ENCODE results near the gene ASXL3.

DNA sequence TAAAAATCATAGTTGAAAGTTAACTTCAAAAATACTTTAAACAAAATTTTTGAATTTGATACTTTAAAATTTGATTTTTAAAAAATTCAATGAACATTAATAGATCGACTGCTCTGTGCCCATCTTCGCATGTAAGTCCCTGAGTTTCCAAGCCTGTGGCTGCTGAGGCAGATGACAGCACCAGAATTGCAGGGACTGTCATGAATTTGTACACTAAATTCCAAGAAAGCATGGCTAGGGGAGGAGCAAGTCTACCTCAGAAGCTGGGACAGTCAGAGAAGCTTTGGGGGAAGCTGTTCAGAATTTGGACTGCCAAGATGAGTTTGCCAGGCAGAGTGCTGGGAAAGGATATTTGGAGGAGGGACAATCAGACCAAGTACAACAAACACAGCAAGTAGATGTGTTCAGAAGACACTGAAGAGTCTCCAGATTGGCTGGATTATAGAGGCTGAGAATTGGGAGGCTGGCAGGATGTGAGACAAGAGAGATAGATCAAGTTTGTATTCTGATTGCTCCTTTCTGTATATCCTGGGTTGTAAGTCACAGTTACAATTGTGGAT is 79.0 kb downstream of the ASXL3 start:
- TF ChIP-seq, protein P1, sequence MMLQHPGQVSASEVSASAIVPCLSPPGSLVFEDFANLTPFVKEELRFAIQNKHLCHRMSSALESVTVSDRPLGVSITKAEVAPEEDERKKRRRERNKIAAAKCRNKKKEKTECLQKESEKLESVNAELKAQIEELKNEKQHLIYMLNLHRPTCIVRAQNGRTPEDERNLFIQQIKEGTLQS (IDR thresholded peaks at IDR 0.05), result no peak
- no peak for TF ChIP-seq FOXA1 (IDR thresholded peaks at IDR 0.05)
- TF ChIP-seq, protein P2, sequence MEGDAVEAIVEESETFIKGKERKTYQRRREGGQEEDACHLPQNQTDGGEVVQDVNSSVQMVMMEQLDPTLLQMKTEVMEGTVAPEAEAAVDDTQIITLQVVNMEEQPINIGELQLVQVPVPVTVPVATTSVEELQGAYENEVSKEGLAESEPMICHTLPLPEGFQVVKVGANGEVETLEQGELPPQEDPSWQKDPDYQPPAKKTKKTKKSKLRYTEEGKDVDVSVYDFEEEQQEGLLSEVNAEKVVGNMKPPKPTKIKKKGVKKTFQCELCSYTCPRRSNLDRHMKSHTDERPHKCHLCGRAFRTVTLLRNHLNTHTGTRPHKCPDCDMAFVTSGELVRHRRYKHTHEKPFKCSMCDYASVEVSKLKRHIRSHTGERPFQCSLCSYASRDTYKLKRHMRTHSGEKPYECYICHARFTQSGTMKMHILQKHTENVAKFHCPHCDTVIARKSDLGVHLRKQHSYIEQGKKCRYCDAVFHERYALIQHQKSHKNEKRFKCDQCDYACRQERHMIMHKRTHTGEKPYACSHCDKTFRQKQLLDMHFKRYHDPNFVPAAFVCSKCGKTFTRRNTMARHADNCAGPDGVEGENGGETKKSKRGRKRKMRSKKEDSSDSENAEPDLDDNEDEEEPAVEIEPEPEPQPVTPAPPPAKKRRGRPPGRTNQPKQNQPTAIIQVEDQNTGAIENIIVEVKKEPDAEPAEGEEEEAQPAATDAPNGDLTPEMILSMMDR (IDR thresholded peaks at IDR 0.05; ENCODE audit: low read depth, low read length, missing input control), result no peak
- TF ChIP-seq RAD21 (IDR thresholded peaks at IDR 0.05), result no peak
- no peak for TF ChIP-seq HNF4G (IDR thresholded peaks at IDR 0.05)
- no peak for TF ChIP-seq FOXA2 (IDR thresholded peaks at IDR 0.05)
- no peak for TF ChIP-seq GABPA (IDR thresholded peaks at IDR 0.05 in 1 of 2, conservative IDR thresholded peaks at IDR 0.05 in 1 of 2)
- no peak for TF ChIP-seq JUND (IDR thresholded peaks at IDR 0.05)
- no peak for TF ChIP-seq EGR1 (IDR thresholded peaks at IDR 0.05; ENCODE audit: low read depth in 2 of 2)
- TF ChIP-seq, protein P3, sequence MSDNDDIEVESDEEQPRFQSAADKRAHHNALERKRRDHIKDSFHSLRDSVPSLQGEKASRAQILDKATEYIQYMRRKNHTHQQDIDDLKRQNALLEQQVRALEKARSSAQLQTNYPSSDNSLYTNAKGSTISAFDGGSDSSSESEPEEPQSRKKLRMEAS (IDR thresholded peaks at IDR 0.05), result no peak
- TF ChIP-seq ZBTB33 (IDR thresholded peaks at IDR 0.05), result no peak
- no peak for TF ChIP-seq SP1 (IDR thresholded peaks at IDR 0.05)
- no peak for TF ChIP-seq TAF1 (conservative IDR thresholded peaks at IDR 0.05)

Measured in liver (tissue), 3 donors.